Pulmonary artery endothelial cell (primary cell): Measurements from ENCODE around the gene PTBP2. TPM values are rescaled to one million over a fixed set of nuclear protein-coding genes. Genes with fewer than 3 reads are reported as not detected.

Source experiments
- DNase-seq: peaks from one replicate; pipeline ENCODE4 v3.0.0-alpha.2; 2011; ENCODE audit warnings: low read depth, low spot score
- total RNA-seq: library from RNA; depleted of rRNA; stranded (reverse); fragments of >200 nt; gene quantifications from 2 replicates; pipeline ENCODE4 v1.2.3, GENCODE V29; 2014

Gene PTBP2
- 13.4 and 15.0 TPM in 2 replicates for total RNA-seq

DNA sequence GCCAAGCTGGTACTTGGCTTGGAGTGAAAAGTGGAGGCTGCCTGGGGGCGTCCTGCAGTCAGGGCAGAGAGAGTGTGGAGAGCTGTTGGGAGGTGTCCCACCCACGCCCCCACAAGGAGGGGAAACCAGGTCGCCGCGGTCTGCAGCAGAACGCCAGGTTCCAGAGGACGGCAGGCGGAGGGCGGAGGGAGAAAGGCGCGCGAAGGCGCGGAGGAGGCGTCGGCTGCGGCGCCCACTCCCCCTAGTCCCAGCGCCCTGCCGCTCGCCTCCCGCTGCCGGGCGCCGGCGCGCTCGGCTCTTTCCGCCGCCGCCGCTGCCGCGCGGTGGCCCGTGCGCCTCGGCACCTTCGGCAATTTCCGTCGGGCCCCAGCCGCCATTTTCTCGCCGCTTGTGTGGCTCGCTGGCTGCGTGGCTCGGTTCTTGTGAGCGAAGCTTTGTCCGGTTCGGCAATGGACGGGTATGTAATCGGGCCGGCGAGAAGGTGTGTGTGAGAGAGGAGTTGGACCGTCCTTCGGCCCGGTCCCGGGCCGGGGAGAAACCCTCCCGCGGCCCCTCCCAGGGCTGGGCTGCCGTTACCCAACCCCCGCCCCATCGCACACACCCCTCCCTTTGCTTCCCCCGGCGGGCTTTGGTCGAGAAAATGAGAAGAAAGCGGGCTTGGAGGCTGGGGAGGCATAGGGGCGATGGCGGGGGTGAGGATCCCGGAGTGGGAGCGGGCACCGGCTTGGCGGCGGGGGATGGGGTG is at the start of gene PTBP2:
Gene PTBP2 (plus strand): TSS at position 369 of the 745 bp plus-strand sequence. CDS start 81 bp downstream, at position 450.
- peak; percentile 15 for DNase-seq

DNA sequence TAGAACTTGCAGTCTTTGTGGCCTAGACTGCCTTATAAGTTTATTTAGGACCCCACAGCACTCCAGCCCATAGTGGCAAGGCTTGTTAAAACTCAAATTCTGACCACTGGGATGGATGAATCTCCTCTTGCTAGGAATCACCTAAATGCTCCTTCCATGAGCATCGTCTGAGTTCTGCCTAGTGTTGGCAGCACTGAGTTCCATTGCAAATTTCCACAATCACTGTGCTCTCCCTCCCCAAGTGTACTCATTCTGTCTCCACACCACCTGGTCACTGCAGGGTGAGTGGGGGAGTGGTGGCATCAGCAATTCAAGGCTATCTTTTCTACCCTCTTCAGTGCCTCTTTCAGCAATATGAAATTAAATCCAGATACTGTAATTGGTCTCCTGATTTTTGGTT is 46.7 kb upstream of the PTBP2 start:
- no peak for DNase-seq

GRCh38 chr1:96682056-96682455 is 39.5 kb upstream of the PTBP2 start:
- DNase-seq: no peak

GRCh38 chr1:96683931-96684330 is 37.7 kb upstream of the PTBP2 start:
- no peak for DNase-seq

DNA sequence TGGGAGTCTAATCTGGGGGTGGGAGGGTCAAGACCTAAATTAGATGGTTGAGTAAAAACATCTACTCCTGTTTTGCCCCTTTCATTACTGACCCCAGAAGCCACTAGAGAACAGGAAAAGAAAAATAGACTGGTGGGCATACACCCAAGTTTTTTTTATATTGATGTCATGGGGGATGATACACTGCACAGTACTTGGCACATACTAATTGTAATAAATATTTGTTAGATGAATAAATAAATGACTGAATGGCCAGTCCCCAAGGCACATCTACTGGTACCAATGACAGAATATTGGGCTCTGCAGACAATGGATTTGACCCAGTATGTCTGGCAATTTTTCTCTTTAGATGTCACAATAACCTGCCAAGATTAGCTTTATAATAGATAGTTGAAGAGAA is 36.8 kb upstream of the PTBP2 start:
- DNase-seq: no peak

DNA sequence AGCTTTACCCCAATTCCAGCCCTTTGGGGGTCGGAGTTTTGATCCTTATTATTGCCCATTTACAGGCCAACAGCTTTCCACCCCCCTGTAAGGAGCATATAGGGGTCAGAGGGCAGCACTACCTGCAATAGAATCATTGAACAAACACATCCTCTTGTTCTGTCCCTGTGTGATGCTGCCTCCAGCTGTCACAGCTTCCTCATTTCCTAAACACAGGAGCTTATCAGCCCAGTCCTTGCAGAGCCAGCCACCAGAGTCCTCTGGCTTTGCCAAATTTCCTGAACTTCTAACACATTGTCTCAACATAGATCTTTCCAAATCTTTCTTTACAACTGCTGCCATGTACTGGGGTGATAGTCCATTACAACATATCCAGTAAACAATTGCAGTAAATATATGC is 32.8 kb upstream of the PTBP2 start:
- DNase-seq: no peak

DNA sequence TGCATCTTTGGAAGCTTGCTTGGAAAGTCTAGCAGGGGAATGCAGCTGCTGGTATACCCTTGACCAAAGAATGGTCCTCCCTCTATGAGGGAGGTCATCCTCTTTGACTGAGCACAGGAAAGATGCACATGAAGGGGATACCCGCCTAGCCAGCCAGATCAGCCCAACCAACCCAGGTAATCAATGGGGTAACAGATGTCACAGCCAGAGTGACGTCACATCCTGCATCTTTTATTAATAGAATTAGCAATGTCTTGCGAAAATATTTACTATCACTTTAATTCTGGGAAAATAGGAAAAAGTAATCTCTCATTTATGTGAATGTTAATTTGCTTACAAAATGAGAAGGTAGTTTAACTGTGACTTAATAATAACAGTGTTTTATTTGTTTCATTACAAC is 25.6 kb upstream of the PTBP2 start:
- DNase-seq: no peak

- DNase-seq: no peak
These were observed 23.1 kb upstream of the PTBP2 start for GRCh38 chr1:96698342-96698983.

DNA sequence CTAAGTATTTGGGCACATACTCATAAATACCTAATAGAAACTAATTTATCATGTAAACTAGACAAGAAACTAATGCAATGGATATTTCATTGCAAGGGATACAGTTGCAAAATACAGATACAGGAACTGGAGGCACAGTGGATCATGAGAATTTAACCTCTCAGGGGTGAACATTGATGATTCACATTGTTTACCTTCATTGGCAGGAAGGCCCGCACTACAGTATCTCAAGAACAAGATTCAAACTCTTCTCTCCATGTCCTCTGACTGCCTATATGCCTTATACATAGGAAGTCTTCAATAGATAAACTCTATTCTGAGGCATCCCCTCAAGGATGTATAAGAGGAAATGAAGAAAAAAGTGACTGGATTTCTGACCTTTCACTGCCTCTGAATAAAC is 18.4 kb upstream of the PTBP2 start:
- DNase-seq: no peak

DNA sequence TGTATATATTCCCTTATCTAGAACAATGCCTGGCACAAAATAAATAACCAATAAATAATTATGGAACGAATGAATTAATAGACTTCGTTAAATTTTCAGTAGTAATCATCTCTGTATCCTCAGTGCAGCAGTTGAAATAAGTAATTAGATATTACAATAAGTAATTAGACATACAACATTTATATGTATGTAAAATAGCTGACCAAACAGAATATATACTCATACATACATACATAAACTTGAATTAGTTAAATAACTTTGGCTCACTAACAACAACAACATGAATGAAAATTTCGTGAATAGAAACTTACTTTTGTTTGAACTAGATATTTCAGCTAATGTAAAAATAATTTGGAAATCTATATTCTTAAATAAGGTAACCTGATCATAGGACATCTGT is 14.6 kb upstream of the PTBP2 start:
- DNase-seq: no peak

DNA sequence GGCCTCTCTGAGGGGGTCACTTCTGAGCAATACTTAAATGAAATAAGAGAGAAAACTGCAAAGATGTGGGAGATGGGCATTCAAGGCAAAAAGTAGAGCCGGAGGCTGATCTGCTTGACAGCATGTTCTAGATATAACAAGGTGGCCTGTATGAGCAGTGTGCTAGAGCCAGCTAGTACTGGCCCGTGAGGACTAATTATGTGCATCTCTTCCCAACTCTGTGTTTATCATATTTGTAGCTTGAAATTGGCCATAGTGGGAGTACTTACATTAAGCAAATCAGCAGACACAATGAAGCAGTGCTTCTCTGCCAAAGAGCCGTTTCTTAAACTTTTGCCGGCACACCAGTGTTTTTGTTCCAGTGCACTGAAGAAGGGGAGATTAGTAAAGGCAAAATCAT is 13.1 kb upstream of the PTBP2 start:
- DNase-seq: no peak

- no peak for DNase-seq
These were observed 10.7 kb upstream of the PTBP2 start for GRCh38 chr1:96710708-96711477.

DNA sequence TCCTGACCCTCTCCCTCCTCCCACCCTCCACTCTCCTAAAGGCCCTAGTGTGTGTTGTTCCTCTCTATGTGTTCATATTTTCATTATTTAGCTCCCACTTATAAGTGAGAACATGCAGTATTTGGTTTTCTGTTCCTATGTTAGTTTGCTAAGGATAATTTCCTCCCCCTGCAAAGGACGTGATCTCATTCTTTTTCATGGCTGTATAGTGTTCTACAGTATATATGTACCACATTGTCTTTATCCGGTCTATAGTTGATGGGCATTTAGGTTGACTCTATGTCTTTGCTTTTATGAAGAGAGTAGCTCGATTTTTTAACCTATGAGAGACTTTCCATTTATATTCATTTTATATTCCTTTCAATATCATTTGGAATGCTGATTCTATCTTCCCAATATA is 7.9 kb upstream of the PTBP2 start:
- no peak for DNase-seq

DNA sequence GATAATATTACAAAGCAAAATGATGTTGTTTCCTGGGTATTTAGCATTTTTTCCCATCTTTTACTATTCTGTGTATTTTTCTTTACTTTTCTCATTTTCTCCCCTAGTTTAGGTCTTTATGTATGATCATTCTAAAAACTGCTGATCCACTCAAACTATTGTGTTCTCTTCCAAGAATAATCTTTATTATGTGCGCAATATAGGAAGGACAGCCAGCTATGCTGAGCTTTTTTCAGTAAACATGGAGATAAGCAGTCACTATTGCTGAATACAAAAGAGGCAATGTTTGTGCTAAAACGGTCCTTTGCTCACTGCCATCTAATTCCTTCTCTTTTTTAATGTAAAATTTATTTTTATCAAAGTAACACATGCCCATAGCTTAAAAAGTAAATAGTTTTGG is 6.7 kb upstream of the PTBP2 start:
- no peak for DNase-seq

- DNase-seq: no peak
These were observed 6.1 kb upstream of the PTBP2 start for GRCh38 chr1:96715482-96715881.

GRCh38 chr1:96721053-96721415 is 550 bp upstream of the PTBP2 start:
- DNase-seq: no peak

GRCh38 chr1:96722161-96722922 is 758 bp downstream of the PTBP2 start:
- DNase-seq: peak; percentile 37

DNA sequence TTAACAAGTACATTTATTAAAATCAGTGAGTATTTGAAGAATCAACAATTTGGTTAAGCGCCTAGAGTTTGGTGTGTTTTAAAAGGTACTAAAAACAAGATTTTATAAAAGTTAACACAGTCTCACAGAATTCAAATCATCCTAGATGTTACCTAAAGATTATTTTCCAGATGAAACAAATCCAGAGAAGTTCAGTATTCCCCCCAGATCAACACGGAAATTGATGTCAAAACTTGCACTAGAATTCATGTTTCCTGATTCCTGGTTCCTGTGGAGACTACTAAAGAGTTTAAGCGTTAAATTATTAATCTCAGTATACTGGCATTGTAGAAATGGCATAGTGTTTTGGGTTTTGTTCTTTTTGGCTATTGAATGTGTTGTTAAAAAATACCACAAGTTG is 1.4 kb downstream of the PTBP2 start:
- DNase-seq: no peak

- DNase-seq: no peak
These were observed 1.8 kb downstream of the PTBP2 start for GRCh38 chr1:96723377-96723776.

DNA sequence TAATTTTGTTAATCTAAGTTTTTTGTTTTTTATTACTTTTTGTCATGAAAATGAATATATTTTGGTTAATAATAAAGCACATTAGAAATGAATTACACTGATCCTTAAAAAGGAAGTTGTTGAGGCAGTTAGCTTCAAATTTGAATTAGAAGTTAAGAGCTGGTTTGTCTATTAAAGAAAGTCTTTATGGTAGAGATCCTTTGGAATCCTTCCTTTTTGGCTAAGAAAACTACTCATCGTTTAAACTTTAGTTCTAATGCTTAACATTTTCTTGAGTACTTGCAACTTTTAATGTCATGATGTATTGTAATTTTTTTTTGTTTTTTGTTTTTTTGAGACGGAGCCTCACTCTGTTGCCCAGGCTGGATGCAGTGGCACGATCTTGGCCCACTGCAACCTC is 2.4 kb downstream of the PTBP2 start:
- DNase-seq: no peak

DNA sequence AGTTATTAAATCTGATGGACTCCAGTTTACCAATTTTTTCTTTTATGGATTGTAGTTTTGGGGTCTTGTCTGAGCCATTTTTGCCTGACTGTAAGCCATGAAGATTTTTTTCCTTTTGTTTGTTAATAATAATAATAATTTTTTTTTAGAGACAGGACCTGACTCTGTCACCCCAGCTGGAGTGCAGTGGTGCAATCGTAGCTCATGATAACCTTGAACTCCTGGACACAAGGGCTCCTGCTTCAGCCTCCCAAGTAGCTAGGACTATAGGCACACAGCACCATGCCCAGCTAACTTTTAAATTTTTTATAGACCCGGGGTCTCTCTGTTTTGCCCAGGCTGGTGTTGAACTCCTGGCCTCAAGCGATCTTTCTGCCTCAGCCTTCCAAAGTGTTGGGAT is 6.3 kb downstream of the PTBP2 start:
- DNase-seq: no peak
